Esophagus muscularis mucosa (tissue), 4 donors: ENCODE measurements around the gene P2RY8. TPM values are rescaled to one million over a fixed set of nuclear protein-coding genes. Genes with fewer than 3 reads are reported as not detected.
"Not testable (repeated sequence)": the region's sequence is repeated elsewhere in the genome, so short reads cannot be mapped to it uniquely, and the experiment has no call there.

Experiments
- DNase-seq: peaks from one replicate; pipeline ENCODE4 v3.0.0-alpha.2; 2017; ENCODE audit errors: extremely low spot score
- H3K27ac ChIP-seq, 4 donors: fragments of 200-600 bp; sonication (generic); replicated peaks in 1 of 4; 1 replicate in 3 of 4; 2 replicates in 1 of 4; pipeline ENCODE4 v1.5.1; 2016 to 2019; ENCODE audit warnings: mild to moderate bottlenecking in 1 of 4
- H3K27me3 ChIP-seq, 4 donors: fragments of 200-600 bp; sonication (generic); one replicate each; pipeline versions ENCODE4 v1.5.1 to v1.6.0; 2016 to 2019
- H3K36me3 ChIP-seq, 4 donors: fragments of 200-600 bp; sonication (generic); one replicate each; pipeline ENCODE4 v1.5.1; 2016 to 2019
- H3K4me1 ChIP-seq, 4 donors: fragments of 200-600 bp; sonication (generic); one replicate each; pipeline ENCODE4 v1.5.1; 2016 to 2019
- H3K4me3 ChIP-seq, 4 donors: fragments of 200-600 bp; sonication (generic); 1 replicate in 2 of 4; 2 replicates in 2 of 4; pipeline ENCODE4 v1.5.1; 2016 to 2019; ENCODE audit warnings: mild to moderate bottlenecking in 4 of 4, moderate library complexity in 1 of 4
- H3K9me3 ChIP-seq, 4 donors: fragments of 200-600 bp; sonication (generic); 1 replicate in 3 of 4; 2 replicates in 1 of 4; pipeline ENCODE4 v1.5.1; 2016 to 2019
- EP300 ChIP-seq: sonication (generic); formaldehyde crosslinking; IDR thresholded peaks from one replicate; pipeline ENCODE4 v1.6.1; 2017; ENCODE audit warnings: antibody characterized with exemption
- POLR2A ChIP-seq: fragments of 450-650 bp; IDR thresholded peaks from one replicate; pipeline ENCODE4 v1.6.1; 2017; ENCODE audit warnings: antibody characterized with exemption, moderate library complexity, mild to moderate bottlenecking, low read depth
- POLR2AphosphoS5 ChIP-seq, 2 donors: sonication (generic); formaldehyde crosslinking; IDR thresholded peaks; one replicate each; pipeline ENCODE4 v1.6.1; 2017; ENCODE audit warnings: antibody characterized with exemption in 2 of 2
- WGBS: methylation state at CpG from one replicate; pipeline ENCODE4 v1.1.5; 2018; 5-methylcytosine and 5-hydroxymethylcytosine counted together
- intact Hi-C: fragments of 100-400 bp; cut with DNase I; formaldehyde crosslinking; loops from one replicate; pipeline ENCODE4 v1.15.1; 2023
- total RNA-seq, 4 donors: library from RNA; depleted of rRNA; stranded (reverse); fragments of >200 nt; gene quantifications; one replicate each; pipeline versions ENCODE4 v1.1.0 to v1.2.1, GENCODE V29; 2016
- TF ChIP-seq, protein P1 (sequence below), 3 experiments: fragments of 200-600 bp in 2 of 3; fragments of 450-650 bp in 1 of 3; sonication (generic) in 2 of 3; IDR thresholded peaks; one replicate each; pipeline ENCODE4 v1.5.1; 2017 to 2019; ENCODE audit warnings: antibody characterized with exemption in 3 of 3, mild to moderate bottlenecking in 2 of 3, moderate library complexity in 1 of 3

The P2RY8 gene
- total RNA-seq, 4 donors from 2014 or later = 0.63 to 3.1 (median 1.9) TPM

DNA sequence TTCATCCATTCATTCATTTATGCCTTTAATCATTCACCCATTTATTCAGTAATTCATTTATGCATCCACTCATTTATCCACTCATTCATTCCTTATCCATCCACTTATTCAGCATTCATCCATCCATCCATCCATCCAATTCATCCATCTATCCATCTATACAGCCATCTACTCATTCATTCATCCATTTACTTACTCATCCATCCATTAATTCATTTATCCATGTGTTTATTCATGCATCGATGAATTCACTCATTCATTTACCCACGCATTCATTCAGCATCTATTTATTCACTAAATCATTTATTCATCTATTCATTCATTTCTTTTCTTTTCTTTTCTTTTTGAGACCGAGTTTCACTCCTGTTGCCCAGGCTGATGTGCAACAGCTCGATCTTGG lies 10.4 kb downstream of the P2RY8 start:
- no peak overlapping the region for H3K4me3 ChIP-seq
- H3K27me3 ChIP-seq = peaks cover 0 to 10% (median 0%) of the 10 kb centered on the region in 4 donors
- intact Hi-C loops = no loop called here
- WGBS = 85% methylated on average over 4 of the region's 4 CpGs
- DNase-seq = no peak
- no peak overlapping the region for H3K27ac ChIP-seq
- no peaks in the 10 kb centered on the region for H3K36me3 ChIP-seq
- no peaks in the 10 kb centered on the region for H3K9me3 ChIP-seq
- TF ChIP-seq, protein P1, sequence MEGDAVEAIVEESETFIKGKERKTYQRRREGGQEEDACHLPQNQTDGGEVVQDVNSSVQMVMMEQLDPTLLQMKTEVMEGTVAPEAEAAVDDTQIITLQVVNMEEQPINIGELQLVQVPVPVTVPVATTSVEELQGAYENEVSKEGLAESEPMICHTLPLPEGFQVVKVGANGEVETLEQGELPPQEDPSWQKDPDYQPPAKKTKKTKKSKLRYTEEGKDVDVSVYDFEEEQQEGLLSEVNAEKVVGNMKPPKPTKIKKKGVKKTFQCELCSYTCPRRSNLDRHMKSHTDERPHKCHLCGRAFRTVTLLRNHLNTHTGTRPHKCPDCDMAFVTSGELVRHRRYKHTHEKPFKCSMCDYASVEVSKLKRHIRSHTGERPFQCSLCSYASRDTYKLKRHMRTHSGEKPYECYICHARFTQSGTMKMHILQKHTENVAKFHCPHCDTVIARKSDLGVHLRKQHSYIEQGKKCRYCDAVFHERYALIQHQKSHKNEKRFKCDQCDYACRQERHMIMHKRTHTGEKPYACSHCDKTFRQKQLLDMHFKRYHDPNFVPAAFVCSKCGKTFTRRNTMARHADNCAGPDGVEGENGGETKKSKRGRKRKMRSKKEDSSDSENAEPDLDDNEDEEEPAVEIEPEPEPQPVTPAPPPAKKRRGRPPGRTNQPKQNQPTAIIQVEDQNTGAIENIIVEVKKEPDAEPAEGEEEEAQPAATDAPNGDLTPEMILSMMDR (IDR thresholded peaks at IDR 0.05) = no peak
- TF ChIP-seq EP300 = no peak
- no peak for TF ChIP-seq POLR2AphosphoS5 (IDR thresholded peaks at IDR 0.05)
- TF ChIP-seq POLR2A = no peak
- no peaks in the 10 kb centered on the region for H3K4me1 ChIP-seq

DNA sequence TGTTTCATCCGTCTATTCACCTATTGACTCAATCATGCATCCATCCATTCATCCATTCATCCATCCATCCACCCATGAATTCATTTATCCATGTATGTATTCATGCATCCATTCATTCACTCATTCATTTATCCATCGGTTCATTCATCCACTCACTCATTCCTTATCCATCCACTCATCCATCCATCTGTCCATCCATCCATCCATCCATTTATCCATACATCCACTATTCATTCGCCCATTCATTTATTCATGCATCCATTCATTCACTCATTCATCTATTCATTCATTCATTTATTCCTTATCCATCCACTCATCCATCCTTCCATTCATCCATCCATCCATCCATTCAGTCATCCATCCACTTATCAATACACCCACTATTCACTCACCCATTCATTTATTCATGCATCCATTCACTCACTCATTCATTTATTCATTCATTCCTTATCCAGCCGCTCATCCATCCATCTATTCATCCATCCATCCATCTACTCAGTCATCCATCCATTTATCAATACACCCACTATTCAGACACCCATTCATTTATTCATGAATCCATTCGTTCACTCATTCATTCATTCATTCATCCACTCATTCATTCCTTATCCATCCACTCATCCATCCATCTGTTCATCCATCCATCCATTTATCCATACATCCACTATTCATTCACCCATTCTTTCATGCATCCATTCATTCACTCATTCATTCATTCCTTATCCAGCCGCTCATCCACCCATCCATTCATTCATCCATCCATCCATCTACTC lies 11.2 kb downstream of the P2RY8 start:
- Histone ChIP-seq H3K4me3 (no peak overlapping the region), H3K9me3 (no peaks in the 10 kb centered on the region), H3K36me3 (no peaks in the 10 kb centered on the region), H3K4me1 (no peaks in the 10 kb centered on the region), H3K27me3 (peaks cover 0 to 4% (median 0%) of the 10 kb centered on the region in 4 donors), H3K27ac (no peak overlapping the region)
- DNase-seq = no peak
- intact Hi-C loops = no loop called here
- TF ChIP-seq POLR2A (no peak), POLR2AphosphoS5 (IDR thresholded peaks at IDR 0.05) (no peak), EP300 (no peak)
- TF ChIP-seq, protein P1 (IDR thresholded peaks at IDR 0.05) = no peak
- 86% methylated on average over 6 of the region's 6 CpGs for WGBS

DNA sequence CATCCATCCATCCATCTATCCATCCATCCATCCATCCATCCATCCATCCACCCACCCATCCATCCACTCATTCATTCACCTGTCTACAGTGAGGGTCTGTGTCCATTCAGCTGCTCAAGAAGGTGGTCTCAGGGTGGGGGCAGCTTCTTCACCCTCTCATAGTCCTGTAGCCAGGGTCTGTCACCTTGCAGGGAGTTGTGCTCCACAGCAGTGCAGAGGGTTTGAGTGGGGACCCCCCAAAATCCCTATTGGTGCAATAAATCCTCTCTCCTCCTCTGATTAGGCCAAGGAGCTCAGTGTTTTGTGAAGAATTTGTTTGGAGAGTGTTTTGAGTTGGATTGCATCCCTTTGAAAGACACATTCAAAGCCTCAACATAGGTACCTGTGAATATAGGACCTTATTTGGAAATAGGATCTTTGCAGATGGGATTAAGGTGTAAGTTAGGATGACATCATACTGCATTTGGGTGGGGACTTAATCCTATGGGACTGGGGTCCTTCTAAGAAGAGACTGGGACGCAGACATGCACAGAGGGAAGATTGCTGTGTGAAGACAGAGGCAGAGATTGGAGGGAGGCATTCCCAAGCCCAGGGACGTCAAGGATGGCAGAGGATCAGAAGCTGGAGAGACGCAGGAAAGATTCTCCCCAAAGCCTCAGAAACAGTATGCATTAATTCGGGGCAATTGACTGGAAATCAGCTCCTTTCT lies 12.0 kb downstream of the P2RY8 start:
- no peaks in the 10 kb centered on the region for H3K9me3 ChIP-seq
- intact Hi-C loops = no loop called here
- peaks cover 0 to 4% (median 0%) of the 10 kb centered on the region in 4 donors for H3K27me3 ChIP-seq
- H3K4me3 ChIP-seq = no peak overlapping the region
- no peaks in the 10 kb centered on the region for H3K36me3 ChIP-seq
- 67% methylated on average over 4 of the region's 4 CpGs for WGBS
- H3K27ac ChIP-seq = no peak overlapping the region
- no peaks in the 10 kb centered on the region for H3K4me1 ChIP-seq
- TF ChIP-seq POLR2AphosphoS5 (IDR thresholded peaks at IDR 0.05) = no peak
- TF ChIP-seq EP300 = no peak
- no peak for TF ChIP-seq POLR2A
- TF ChIP-seq, protein P1 (IDR thresholded peaks at IDR 0.05) = no peak
- DNase-seq = no peak

DNA sequence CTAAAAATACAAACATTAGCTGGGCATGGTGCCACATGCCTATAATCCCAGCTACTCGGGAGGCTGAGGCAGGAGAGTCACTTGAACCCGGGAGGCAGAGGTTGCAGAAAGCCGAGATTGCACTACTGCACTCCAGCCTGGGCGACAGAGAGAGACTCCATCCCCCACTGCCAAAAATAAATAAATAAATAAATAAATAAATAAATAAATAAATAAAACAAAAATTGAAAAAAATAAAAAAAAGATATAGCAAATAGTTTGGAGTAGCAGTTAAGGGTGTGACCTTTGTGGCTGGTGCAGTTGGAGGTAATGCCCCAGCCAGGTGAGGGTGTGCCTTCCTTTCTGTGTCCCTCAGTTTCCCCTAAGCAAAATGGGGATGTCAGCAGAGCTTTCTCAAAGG lies 14.1 kb downstream of the P2RY8 start:
- WGBS = 71% methylated on average over 4 of the region's 4 CpGs
- H3K36me3 ChIP-seq, DNase-seq, H3K4me3 ChIP-seq, H3K4me1 ChIP-seq, H3K9me3 ChIP-seq, H3K27ac ChIP-seq, H3K27me3 ChIP-seq, intact Hi-C loops: not testable (repeated sequence)

DNA sequence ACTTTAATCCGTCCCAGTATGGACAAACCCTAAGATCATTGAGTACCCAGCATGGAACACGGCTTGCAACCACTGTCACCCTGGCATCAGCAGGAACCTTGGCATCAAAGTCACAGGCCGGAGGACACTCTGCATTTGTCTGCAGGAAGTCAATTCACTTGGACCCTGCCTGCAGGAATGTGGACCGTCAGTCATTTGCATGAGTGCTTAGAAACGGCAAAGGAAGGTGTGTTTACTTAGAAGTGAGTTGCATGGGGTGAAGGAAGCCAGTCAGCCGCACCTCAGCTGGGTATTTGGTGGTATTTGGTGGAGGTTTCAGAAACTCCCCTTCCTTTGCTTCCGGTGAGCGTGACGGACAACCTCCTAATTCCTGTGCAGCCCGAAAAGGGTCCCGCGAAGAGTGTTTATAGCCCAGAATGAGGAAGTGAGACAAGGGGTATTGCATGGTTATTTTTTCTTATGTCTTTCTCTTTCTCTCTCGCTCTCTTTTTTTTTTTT lies 15.5 kb downstream of the P2RY8 start:
- 63% methylated on average over 13 of the region's 13 CpGs for WGBS
- Histone ChIP-seq H3K4me3 (no peak overlapping the region), H3K4me1 (no peaks in the 10 kb centered on the region), H3K27me3 (peaks cover 0 to 4% (median 0%) of the 10 kb centered on the region in 4 donors), H3K27ac (no peak overlapping the region), H3K36me3 (no peaks in the 10 kb centered on the region), H3K9me3 (peaks cover 0 to 4% (median 2%) of the 10 kb centered on the region in 4 donors)
- TF ChIP-seq, protein P1 (IDR thresholded peaks at IDR 0.05) = no peak
- TF ChIP-seq POLR2AphosphoS5 (IDR thresholded peaks at IDR 0.05) = no peak
- no peak for TF ChIP-seq POLR2A
- TF ChIP-seq EP300 = no peak
- DNase-seq = no peak
- intact Hi-C loops = no loop called here
